Endothelial cell of umbilical vein (primary cell): ENCODE measurements around the gene ANP32E. TPM values are rescaled to one million over a fixed set of nuclear protein-coding genes. Genes with fewer than 3 reads are reported as not detected.
"Not testable (repeated sequence)": the region's sequence is repeated elsewhere in the genome, so short reads cannot be mapped to it uniquely, and the experiment has no call there.

Experiments
- BruUV-seq: library from RNA; stranded (reverse); fragments of 400-500 nt; replicated peaks from 2 replicates; lab custom pipeline; 2021; lab: Mats Ljungman, UMichigan
- CTCF ChIA-PET: fragments of 300-600, 350-600 bp; sonication (Branson Sonifier 250); formaldehyde crosslinking; loops from one replicate; lab custom pipeline; 2021; ENCODE audit warnings: antibody characterized with exemption, inconsistent platforms; lab: Charles Lee
- POLR2A ChIA-PET: fragments of 300-600, 350-600 bp; sonication (Branson Sonifier 250); formaldehyde crosslinking; loops from one replicate; lab custom pipeline; 2021; ENCODE audit warnings: antibody characterized with exemption, inconsistent platforms; lab: Charles Lee
- DNase-seq: peaks from one replicate; pipeline ENCODE4 v3.0.0-alpha.2; 2011; ENCODE audit warnings: low read depth, low spot score
- FAIRE-seq: peaks from 2 replicates; lab custom pipeline; 2011; peaks lifted over from hg19 to GRCh38; lab: Jason Lieb, UNC
- H2AFZ ChIP-seq: 2 replicates; pipeline ENCODE4 v1.6.0; 2012; ENCODE audit warnings: low read depth, low read length, control low read depth, inconsistent platforms
- H3K27ac ChIP-seq: 2 replicates; pipeline ENCODE4 v1.5.1; 2011; ENCODE audit warnings: low read depth, mild to moderate bottlenecking, control low read depth, low read length, moderate library complexity; ENCODE audit not compliant: insufficient read depth
- H3K27me3 ChIP-seq, 2 experiments: 2 replicates each; pipeline versions ENCODE4 v1.6.0 to v1.6.1; 2011; ENCODE audit warnings: low read length in 2 of 2, mixed read lengths in 1 of 2; ENCODE audit not compliant: control insufficient read depth in 2 of 2, insufficient read depth in 2 of 2
- H3K36me3 ChIP-seq, 2 experiments: 2 replicates in 1 of 2; 3 replicates in 1 of 2; pipeline ENCODE4 v1.5.1; 2011; ENCODE audit warnings: low read length in 2 of 2, mild to moderate bottlenecking in 1 of 2, moderate library complexity in 1 of 2; ENCODE audit not compliant: control insufficient read depth in 2 of 2, insufficient read depth in 2 of 2; ENCODE audit errors: extremely low read depth in 1 of 2
- H3K4me1 ChIP-seq: 3 replicates; pipeline ENCODE4 v1.5.1; 2011; ENCODE audit warnings: mild to moderate bottlenecking, low read length; ENCODE audit not compliant: control insufficient read depth, insufficient read depth; ENCODE audit errors: extremely low read depth
- H3K4me2 ChIP-seq: 2 replicates; pipeline ENCODE4 v1.6.1; 2011; ENCODE audit warnings: low read length, control low read depth, mixed read lengths; ENCODE audit not compliant: insufficient read depth
- H3K4me3 ChIP-seq, 3 experiments: fragments of 200-600 bp in 1 of 3; sonication (generic), shearing (Covaris generic) in 1 of 3; replicated peaks in 1 of 3; 2 replicates each; pipeline ENCODE4 v1.5.1; 2011 to 2016; ENCODE audit warnings: control low read depth in 3 of 3, low read length in 3 of 3, mild to moderate bottlenecking in 2 of 3, inconsistent platforms in 1 of 3, low read depth in 1 of 3, moderate library complexity in 1 of 3; ENCODE audit not compliant: insufficient read depth in 1 of 3
- H3K79me2 ChIP-seq: 2 replicates; pipeline ENCODE4 v1.6.0; 2012; ENCODE audit warnings: low read length, inconsistent platforms; ENCODE audit not compliant: control insufficient read depth, insufficient read depth
- H3K9ac ChIP-seq: replicated peaks from 2 replicates; pipeline ENCODE3; 2011; ENCODE audit warnings: low read length, control low read depth; ENCODE audit not compliant: insufficient read depth; ENCODE audit errors: extremely low read depth
- H3K9me1 ChIP-seq: replicated peaks from 3 replicates; pipeline ENCODE4 v1.6.0; 2011; ENCODE audit warnings: mild to moderate bottlenecking, low read length; ENCODE audit not compliant: control insufficient read depth, insufficient read depth; ENCODE audit errors: extremely low read depth
- H3K9me3 ChIP-seq: replicated peaks from 2 replicates; pipeline ENCODE4 v1.5.1; 2012; ENCODE audit warnings: low read length, inconsistent platforms; ENCODE audit not compliant: control insufficient read depth, insufficient read depth
- H4K20me1 ChIP-seq: replicated peaks from 2 replicates; pipeline ENCODE3; 2011; ENCODE audit warnings: mild to moderate bottlenecking, low read length; ENCODE audit not compliant: control insufficient read depth, insufficient read depth; ENCODE audit errors: extremely low read depth
- EZH2 ChIP-seq: IDR thresholded peaks from 2 replicates; pipeline ENCODE4 v1.6.1; 2012; ENCODE audit warnings: borderline replicate concordance, low read depth, mild to moderate bottlenecking, moderate library complexity, low read length, inconsistent platforms; ENCODE audit not compliant: severe bottlenecking
- FOS ChIP-seq: IDR thresholded peaks from 2 replicates; pipeline ENCODE4 v1.6.1; 2011; ENCODE audit warnings: mild to moderate bottlenecking, low read length, moderate library complexity, borderline replicate concordance; ENCODE audit not compliant: insufficient read depth
- GATA2 ChIP-seq: IDR thresholded peaks from 2 replicates; pipeline ENCODE4 v1.7.0; 2011; ENCODE audit warnings: low read depth, mild to moderate bottlenecking, moderate library complexity, mixed read lengths, low read length; ENCODE audit not compliant: insufficient read length, insufficient read depth
- POLR2A ChIP-seq: IDR thresholded peaks from 2 replicates; pipeline ENCODE4 v1.6.1; 2012; ENCODE audit warnings: low read depth, mild to moderate bottlenecking, control low read depth, low read length
- POLR2AphosphoS5 ChIP-seq: IDR thresholded peaks from 2 replicates; pipeline ENCODE4 v1.6.1; 2012; ENCODE audit warnings: low read depth, mild to moderate bottlenecking, control low read depth, low read length, moderate library complexity; ENCODE audit not compliant: insufficient read depth
- dilution Hi-C: fragments of 300-500 bp; cut with MboI; formaldehyde crosslinking; loops from one replicate; pipeline ENCODE4 v1.15.0; 2019; ENCODE audit warnings: low sequenced_read_pairs; ENCODE audit not compliant: extremely low pct_ligation_motif_present
- intact Hi-C: fragments of 100-400 bp; cut with micrococcal nuclease; formaldehyde crosslinking; loops from one replicate; pipeline ENCODE4 v1.10.0; 2022
- polyA plus RNA-seq, 4 experiments: library from polyadenylated mRNA; depleted of rRNA in 3 of 4; stranded (reverse) in 3 of 4; unstranded in 1 of 4; fragments of >200 nt; gene quantifications; 2 replicates each; pipeline versions ENCODE4 v1.2.1 to v1.2.3, GENCODE V29; 2011 to 2012; ENCODE audit warnings: missing spikeins in 1 of 4
- total RNA-seq: library from RNA; stranded (reverse); gene quantifications from 2 replicates; pipeline ENCODE4 v1.2.3, GENCODE V29; 2021
- TF ChIP-seq, protein P1 (sequence below): IDR thresholded peaks from 2 replicates; pipeline ENCODE4 v1.6.1; 2011; ENCODE audit not compliant: insufficient read depth, insufficient read length
- TF ChIP-seq, protein P2 (sequence below), 2 donors: IDR thresholded peaks; 1 replicate in 1 of 2; 2 replicates in 1 of 2; pipeline ENCODE4 v1.5.1; 2011; ENCODE audit warnings: low read length in 2 of 2, mild to moderate bottlenecking in 2 of 2, moderate library complexity in 2 of 2, control low read depth in 1 of 2, inconsistent platforms in 1 of 2, low read depth in 1 of 2; ENCODE audit not compliant: insufficient read depth in 1 of 2; ENCODE audit errors: extremely low read depth in 1 of 2

ANP32E gene
- total and polyA plus RNA-seq, 2 donors (not counting 3 experiments of a cell fraction or from before 2014, with no cell fraction given) = 6.8 to 53.4 TPM

DNA sequence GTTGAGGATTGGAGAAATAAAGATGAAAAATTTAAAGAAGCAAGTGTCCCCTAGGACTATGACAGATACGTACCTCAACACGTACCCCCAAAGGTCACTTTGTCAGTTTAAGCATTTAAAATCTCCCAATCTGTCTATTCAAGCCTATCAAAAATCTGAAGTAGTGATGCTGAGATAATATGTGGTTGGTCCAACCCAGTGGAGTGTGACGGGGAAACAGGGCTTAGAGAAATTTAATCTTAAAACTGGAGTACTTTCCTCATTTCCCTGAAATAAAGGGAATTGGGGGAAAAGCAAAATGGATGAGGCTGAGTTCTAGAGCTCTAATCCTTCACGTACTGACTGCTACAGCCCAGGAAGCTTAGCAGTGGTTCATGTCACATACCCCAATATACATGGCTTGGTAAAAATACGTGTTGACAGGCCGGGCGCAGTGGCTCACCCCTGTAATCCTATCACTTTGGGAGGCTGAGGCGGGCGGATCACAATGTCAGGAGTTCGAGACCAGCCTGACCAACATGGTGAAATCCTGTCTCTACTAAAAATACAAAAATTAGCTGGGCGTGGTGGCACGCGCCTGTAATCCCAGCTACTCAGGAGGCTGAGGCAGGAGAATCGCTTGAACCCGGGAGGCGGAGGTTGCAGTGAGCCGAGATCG, 21.7 kb downstream of the ANP32E start:
- H3K79me2 ChIP-seq, H4K20me1 ChIP-seq, DNase-seq, H3K9me3 ChIP-seq, FAIRE-seq, H3K4me1 ChIP-seq, intact Hi-C loops, H3K27me3 ChIP-seq, H3K9me1 ChIP-seq, dilution Hi-C loops, BruUV-seq, H3K36me3 ChIP-seq: not testable (repeated sequence)
- ChIA-PET POLR2A (interaction anchor here (0.7 kb wide), 1 partner anchor 28 kb away, joined by 4 read pairs; no protein-coding TSS in a partner anchor), CTCF (interaction anchor here (1.2 to 1.3 kb wide), 2 partner anchors 9 to 27 kb away, joined by 3 read pairs; no protein-coding TSS in a partner anchor)
- H3K9ac ChIP-seq = peak overlapping the region; percentile 79
- peak overlapping the region; percentile 86 for H3K4me2 ChIP-seq
- H2AFZ ChIP-seq = peak overlapping the region; percentile 65
- peak overlapping the region; percentile 20 to 72 (median 38) for H3K4me3 ChIP-seq
- H3K27ac ChIP-seq = peak overlapping the region; percentile 27

DNA sequence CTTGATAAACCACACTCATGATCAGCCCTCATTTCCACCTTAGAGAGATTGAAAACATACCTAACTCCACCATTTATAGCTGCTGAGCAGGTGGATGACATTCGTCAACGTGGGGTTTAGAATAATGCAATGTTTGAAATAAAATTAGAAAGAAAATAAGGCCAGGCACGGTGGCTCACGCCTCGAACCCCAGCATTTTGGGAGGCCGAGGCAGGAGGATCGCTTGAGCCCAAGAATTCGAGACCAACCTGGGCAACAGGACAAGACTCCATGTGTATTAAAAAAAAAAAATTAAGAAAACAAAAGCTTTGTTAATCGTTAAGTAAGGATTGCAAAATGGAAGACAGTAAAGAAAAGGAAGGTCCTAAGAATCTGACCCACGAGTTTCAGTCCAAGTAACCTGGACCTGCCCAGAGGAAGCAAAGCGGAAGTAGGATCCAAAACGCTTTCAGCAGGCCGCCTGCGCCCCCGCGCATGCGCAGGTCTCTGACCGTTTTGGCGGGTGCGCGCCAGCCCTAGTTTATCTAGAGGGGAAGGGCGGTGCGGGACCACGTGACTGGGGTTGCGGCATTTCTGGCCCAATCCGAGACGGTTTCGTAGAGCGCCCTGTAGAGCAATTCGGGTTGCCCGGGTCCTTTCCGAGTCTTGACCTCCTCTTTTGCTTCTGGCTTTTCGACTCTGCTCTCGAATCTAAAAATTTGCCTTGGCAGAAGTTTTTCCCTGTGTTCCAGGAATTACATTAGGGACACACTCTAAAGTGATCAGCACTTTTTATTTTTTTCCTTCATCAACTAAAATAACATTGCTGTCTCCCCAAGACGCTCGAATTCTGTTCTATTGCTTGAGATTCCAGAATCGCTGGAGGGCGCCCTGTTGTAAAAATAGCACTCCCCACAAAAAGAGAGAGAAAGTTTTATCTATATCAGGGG, 22.5 kb downstream of the ANP32E start:
- CTCF ChIA-PET = interaction anchor here (1.2 to 1.3 kb wide), 2 partner anchors 10 to 26 kb away, joined by 3 read pairs; no protein-coding TSS in a partner anchor
- Histone ChIP-seq H4K20me1 (no peaks in the 10 kb centered on the region), H3K4me1 (peaks cover 2% of the 10 kb centered on the region), H3K9me3 (no peaks in the 10 kb centered on the region), H3K4me2 (peak overlapping the region; percentile 86), H3K4me3 (peak overlapping the region; percentile 20 to 72 (median 38)), H3K79me2 (no peaks in the 10 kb centered on the region), H3K36me3 (no peaks in the 10 kb centered on the region), H3K9ac (peak overlapping the region; percentile 79), H3K9me1 (no peaks in the 10 kb centered on the region), H3K27me3 (no peaks in the 10 kb centered on the region), H2AFZ (peak overlapping the region; percentile 65), H3K27ac (peak overlapping the region; percentile 27)
- FAIRE-seq (peak; percentile 91), DNase-seq (peak; percentile 88)
- intact Hi-C loops = loop anchor here (1.0 kb wide), 1 partner anchor 314 kb away; the partner anchor contains the start of gene BOLA1
- POLR2A ChIA-PET = no interaction called here
- dilution Hi-C loops = no loop called here
- TSS peak; percentile 99 for BruUV-seq
- TF ChIP-seq FOS (no peak), POLR2AphosphoS5 (peak; percentile 60), EZH2 (no peak), GATA2 (no peak), POLR2A (no peak)
- TF ChIP-seq, protein P1, sequence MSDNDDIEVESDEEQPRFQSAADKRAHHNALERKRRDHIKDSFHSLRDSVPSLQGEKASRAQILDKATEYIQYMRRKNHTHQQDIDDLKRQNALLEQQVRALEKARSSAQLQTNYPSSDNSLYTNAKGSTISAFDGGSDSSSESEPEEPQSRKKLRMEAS = peak; percentile 88
- TF ChIP-seq, protein P2, sequence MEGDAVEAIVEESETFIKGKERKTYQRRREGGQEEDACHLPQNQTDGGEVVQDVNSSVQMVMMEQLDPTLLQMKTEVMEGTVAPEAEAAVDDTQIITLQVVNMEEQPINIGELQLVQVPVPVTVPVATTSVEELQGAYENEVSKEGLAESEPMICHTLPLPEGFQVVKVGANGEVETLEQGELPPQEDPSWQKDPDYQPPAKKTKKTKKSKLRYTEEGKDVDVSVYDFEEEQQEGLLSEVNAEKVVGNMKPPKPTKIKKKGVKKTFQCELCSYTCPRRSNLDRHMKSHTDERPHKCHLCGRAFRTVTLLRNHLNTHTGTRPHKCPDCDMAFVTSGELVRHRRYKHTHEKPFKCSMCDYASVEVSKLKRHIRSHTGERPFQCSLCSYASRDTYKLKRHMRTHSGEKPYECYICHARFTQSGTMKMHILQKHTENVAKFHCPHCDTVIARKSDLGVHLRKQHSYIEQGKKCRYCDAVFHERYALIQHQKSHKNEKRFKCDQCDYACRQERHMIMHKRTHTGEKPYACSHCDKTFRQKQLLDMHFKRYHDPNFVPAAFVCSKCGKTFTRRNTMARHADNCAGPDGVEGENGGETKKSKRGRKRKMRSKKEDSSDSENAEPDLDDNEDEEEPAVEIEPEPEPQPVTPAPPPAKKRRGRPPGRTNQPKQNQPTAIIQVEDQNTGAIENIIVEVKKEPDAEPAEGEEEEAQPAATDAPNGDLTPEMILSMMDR (IDR thresholded peaks at IDR 0.05; ENCODE audit: extremely low read depth in 1 of 2, insufficient read depth in 1 of 2, low read depth in 1 of 2, low read length in 2 of 2) = peak; percentile 4 to 18
